HG02870 (cell line): ENCODE data around the gene CTTNBP2NL.
"Not testable (repeated sequence)": the region's sequence is repeated elsewhere in the genome, so short reads cannot be mapped to it uniquely, and the experiment has no call there.

ENCODE experiments used
- ATAC-seq: cut with Tn5 transposase; IDR thresholded peaks from one replicate; pipeline ENCODE4 v1.9.1; 2021; ENCODE audit warnings: mild to moderate bottlenecking, moderate library complexity; ENCODE audit not compliant: unreplicated experiment

Gene CTTNBP2NL

GRCh38 chr1:112418099-112418892 is 22.3 kb downstream of the CTTNBP2NL start:
- no peak for ATAC-seq

GRCh38 chr1:112423207-112423606 is 27.2 kb downstream of the CTTNBP2NL start:
- no peak for ATAC-seq

- ATAC-seq = not testable (repeated sequence)
Observed at GRCh38 chr1:112423666-112424065, 27.7 kb downstream of the CTTNBP2NL start.

- ATAC-seq = no peak
Observed at GRCh38 chr1:112429749-112430148, 33.7 kb downstream of the CTTNBP2NL start.

DNA sequence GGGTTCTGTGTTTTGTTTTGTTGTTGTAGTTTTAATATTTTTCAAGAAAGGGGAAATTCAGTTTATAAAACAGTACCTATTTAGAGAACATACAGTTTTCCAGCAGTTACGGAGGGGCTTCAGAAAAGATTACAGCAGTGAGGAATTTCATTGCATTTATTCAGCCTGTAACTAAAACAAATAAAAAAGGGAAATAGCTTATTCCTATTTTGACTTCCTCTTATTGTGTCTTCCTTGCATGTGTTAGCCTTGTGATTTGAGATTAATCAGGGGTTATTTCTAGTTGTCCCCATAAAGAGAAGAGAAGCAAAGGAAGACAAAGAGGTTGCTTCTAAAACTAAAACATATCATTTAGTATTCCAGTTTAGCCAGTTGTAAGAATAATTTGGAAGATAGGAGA is 35.0 kb downstream of the CTTNBP2NL start:
- ATAC-seq = no peak

DNA sequence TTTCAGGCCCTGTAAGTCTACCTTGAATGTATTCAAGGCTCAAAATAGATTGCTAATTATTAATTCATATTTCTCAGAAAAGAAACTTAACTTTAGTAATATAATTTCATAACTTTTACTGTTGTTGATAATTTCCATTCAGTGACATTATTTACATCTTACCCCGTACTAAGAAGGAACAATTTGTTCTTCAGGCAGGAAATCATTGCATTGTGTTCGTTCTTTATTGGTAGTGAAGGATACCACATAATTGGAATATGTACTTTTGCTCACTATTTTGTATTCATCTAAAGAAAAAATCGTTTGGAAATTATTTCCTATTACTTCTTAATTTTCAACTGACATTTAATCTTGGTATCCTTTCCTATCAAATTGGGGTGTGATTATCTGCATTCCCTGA is 39.4 kb downstream of the CTTNBP2NL start:
- no peak for ATAC-seq

GRCh38 chr1:112436384-112437156 is 40.6 kb downstream of the CTTNBP2NL start:
- ATAC-seq = no peak

GRCh38 chr1:112438156-112438555 is 42.1 kb downstream of the CTTNBP2NL start:
- ATAC-seq = not testable (repeated sequence)

- ATAC-seq = no peak
Observed at GRCh38 chr1:112439592-112439991, 43.6 kb downstream of the CTTNBP2NL start.

- no peak for ATAC-seq
Observed at GRCh38 chr1:112440574-112440973, 44.6 kb downstream of the CTTNBP2NL start.

DNA sequence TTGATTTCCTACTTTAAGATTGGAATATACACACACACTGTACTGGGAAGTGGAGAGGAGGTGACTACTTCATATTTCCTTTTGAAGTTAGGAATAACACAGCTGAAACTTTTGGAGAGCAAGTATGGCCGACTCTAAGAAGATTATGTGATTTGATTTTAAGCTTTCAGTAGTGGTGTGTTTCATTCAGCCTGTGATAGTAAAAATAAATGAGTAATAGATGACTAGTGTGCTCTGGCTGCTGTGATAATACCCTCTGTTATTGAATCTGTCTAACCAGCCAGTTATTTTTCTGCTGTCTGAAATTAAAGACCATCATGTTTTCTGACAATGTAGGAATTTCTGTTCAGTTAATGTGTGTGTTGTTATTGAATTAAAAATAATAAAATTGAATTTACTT is 48.3 kb downstream of the CTTNBP2NL start:
- ATAC-seq = no peak

- ATAC-seq = no peak
Observed at GRCh38 chr1:112445596-112445995, 49.6 kb downstream of the CTTNBP2NL start.

DNA sequence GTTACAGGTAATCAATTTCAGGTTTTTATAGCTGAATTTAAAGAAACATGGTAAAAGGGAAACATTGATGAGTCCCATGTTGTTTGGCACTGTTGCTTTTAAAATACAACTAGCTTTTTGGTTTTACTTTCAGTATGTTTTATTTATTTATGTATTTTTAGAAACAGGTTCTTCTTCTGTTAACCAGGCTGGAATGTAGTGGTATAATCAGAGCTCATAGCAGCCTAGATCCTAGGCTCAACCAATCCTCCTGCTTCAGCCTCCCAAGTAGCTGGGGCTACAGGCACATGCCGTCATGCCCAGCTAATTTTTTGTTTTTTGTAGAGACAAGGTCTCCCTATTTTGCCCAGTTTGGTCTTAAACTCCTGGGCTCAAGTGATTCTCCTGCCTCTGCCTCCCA is 50.4 kb downstream of the CTTNBP2NL start:
- ATAC-seq = no peak

- ATAC-seq = no peak
Observed at GRCh38 chr1:112448904-112449629, 53.1 kb downstream of the CTTNBP2NL start.

GRCh38 chr1:112449630-112449983 is 53.6 kb downstream of the CTTNBP2NL start:
- no peak for ATAC-seq

GRCh38 chr1:112450773-112451172 is 54.8 kb downstream of the CTTNBP2NL start:
- no peak for ATAC-seq

DNA sequence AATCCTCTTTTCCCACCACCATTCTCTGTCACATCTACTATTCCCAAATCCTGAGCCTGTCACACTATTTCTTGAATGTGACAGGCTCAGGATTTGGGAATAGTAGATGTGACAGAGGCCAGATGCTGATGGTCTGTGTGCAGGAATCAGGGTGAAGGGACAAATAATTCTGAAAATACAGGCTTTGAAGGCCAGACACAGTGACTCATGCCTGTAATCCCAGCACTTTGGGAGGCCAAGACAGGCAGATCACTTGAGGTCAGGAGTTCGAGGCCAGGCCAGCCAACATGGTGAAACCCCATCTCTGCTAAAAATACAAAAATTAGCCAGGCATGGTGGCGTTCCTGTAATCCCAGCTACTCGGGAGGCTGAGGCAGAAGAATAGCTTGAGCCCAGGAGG is 55.3 kb downstream of the CTTNBP2NL start:
- ATAC-seq = not testable (repeated sequence)

- no peak for ATAC-seq
Observed at GRCh38 chr1:112453876-112454275, 57.9 kb downstream of the CTTNBP2NL start.

DNA sequence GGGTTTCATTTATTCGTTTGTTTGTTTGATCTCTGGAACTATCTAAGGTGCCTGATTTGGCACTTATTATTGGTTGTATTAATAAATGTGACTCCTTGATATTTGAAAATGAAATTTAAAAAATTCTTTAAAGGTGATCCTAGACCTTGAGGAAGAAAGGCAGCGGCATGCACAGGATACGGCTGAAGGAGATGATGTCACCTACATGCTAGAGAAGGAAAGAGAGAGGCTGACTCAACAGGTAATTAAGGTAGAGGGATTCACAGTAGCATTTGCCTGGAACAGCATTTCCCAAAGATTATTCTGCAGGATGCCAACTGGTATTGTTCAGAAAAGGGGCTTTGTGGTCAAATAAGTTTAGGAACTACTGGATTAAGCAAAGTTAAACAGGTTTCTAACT is 58.3 kb downstream of the CTTNBP2NL start:
- ATAC-seq = no peak

DNA sequence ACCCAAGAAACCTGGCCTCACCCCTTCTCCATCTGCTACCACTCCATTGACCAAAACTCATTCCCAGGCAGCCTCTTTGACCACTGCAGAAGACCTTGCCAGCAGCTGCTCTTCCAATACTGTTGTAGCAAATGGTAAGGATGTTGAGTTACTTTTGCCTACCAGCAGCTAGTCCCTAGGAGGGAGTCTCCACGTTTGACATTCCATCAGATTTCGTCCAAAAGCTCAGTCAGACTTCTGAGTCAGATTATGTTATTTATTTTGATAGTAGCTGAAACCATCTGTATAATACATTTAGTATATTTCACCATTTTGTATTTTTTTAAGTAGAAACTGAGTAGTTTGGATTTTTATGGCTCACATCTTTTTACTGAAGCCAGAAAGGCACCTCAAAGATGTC is 61.2 kb downstream of the CTTNBP2NL start:
- ATAC-seq = no peak

GRCh38 chr1:112457955-112458354 is 61.9 kb downstream of the CTTNBP2NL start:
- no peak for ATAC-seq

DNA sequence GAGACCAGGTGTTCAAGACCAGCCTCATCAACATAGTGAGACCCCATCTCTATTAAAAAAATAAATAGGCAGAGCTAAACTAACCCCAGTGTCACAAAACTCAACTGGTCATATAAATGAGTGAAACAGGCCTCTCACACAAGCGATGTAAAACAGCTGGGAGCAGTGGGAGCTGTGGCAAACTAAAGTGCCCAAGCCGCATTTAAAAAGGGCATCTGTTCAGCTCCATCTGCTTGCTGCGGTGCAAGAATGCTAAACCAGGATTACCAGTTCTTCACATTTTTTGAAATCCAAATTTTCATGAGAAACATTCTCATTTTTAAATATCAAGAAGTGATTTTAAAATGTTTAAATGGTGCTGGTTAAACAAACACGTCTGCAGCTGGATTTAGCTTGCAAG is 62.7 kb downstream of the CTTNBP2NL start:
- ATAC-seq = no peak
